ENCODE data around the gene ITM2A. TPM values are rescaled to one million over a fixed set of nuclear protein-coding genes. Genes with fewer than 3 reads are reported as not detected.

ITM2A gene
- total RNA-seq, 1 donor from 2014 or later: 42.2 TPM

Other genes starting within 250 kb of the ITM2A start
- gene GPR174, start 222.6 kb downstream of the ITM2A start, total RNA-seq: 1.4 TPM

Data from ureter (tissue), 1 donor.